Keratinocyte (primary cell): ENCODE data around the gene APBB1IP.

Source experiments
- EZH2 ChIP-seq: IDR thresholded peaks from one replicate; pipeline ENCODE4 v1.6.1; 2012; ENCODE audit warnings: inconsistent platforms, mild to moderate bottlenecking, low read length, moderate library complexity
- TF ChIP-seq, protein P1 (sequence below), 3 experiments: IDR thresholded peaks in 1 of 3; conservative IDR thresholded peaks in 1 of 3; optimal IDR thresholded peaks in 1 of 3; 2 replicates in 2 of 3; 3 replicates in 1 of 3; pipeline versions ENCODE3 to v1.5.1; 2011; ENCODE audit warnings: low read length in 3 of 3, mild to moderate bottlenecking in 3 of 3, moderate library complexity in 2 of 3, control low read depth in 1 of 3, inconsistent platforms in 1 of 3; ENCODE audit not compliant: insufficient read depth in 2 of 3; ENCODE audit errors: extremely low read depth in 1 of 3

DNA sequence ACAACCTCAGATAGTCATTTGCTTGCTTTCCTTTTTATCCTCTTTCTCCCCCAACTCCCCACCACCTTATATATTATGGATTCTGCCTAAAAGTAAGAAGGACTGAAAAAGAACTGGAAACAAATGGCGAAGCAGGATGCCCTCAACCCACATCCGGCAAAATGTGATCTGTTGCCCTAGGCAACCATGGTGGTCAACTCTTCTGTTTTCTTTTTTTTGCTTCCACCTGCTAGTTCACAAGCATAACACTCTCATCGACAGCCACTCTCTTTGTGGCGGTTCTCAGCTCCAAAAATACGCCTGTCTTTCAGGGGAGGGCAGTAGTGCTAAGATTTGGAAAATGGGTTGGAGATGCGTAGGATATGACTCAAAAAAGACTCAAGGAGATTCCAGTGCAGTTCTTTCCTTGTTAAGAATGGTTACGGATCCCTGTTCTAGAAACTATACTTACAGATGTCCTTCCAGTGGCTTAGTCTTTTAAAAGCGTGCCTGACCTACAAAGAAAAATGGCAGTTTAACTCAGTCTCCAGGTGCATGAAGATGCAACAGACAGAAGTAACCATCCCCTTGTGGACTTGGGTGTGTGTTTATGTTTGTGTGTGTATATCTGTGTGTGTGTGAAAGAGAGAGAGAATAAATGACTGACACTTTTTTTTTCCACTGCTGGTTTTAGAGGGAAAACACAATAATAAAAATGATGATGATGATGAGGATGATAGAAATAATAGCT is 10.7 kb downstream of the APBB1IP start:
- no peak for TF ChIP-seq EZH2
- TF ChIP-seq, protein P1, sequence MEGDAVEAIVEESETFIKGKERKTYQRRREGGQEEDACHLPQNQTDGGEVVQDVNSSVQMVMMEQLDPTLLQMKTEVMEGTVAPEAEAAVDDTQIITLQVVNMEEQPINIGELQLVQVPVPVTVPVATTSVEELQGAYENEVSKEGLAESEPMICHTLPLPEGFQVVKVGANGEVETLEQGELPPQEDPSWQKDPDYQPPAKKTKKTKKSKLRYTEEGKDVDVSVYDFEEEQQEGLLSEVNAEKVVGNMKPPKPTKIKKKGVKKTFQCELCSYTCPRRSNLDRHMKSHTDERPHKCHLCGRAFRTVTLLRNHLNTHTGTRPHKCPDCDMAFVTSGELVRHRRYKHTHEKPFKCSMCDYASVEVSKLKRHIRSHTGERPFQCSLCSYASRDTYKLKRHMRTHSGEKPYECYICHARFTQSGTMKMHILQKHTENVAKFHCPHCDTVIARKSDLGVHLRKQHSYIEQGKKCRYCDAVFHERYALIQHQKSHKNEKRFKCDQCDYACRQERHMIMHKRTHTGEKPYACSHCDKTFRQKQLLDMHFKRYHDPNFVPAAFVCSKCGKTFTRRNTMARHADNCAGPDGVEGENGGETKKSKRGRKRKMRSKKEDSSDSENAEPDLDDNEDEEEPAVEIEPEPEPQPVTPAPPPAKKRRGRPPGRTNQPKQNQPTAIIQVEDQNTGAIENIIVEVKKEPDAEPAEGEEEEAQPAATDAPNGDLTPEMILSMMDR (optimal IDR thresholded peaks at IDR 0.05 in 1 of 3, IDR thresholded peaks at IDR 0.05 in 1 of 3, conservative IDR thresholded peaks at IDR 0.05 in 1 of 3; ENCODE audit: extremely low read depth in 1 of 3, insufficient read depth in 2 of 3, low read length in 3 of 3), result no peak
